CD4-positive, alpha-beta T cell treated with Interleukin-2 at 100 ng/mL for 4 hours (primary cell): Measurements from ENCODE around the gene SPATA24.
"Not testable (repeated sequence)": the region's sequence is repeated elsewhere in the genome, so short reads cannot be mapped to it uniquely, and the experiment has no call there.

Experiments used
- DNase-seq: peaks from one replicate; pipeline ENCODE4 v3.0.0-alpha.2; 2020; ENCODE audit warnings: low spot score

SPATA24 gene

DNA sequence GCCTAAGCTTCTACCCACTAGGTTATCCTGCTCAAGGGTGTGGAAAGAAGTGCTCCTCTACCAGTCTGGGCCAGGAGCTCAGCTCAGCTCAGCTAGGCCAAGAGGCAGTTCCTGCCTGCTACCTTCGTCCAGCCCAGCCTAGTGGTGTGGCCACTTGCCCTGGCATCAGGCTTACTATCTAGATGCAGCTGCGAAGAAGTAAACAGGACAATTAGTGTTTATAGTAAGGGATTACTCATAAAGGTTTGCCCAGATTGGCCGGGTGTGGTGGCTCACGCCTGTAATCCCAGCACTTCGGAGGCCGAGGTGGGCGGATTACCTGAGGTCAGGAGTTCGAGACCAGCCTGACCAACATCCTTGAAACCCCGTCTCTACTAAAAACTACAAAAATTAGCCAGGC lies 12.8 kb upstream of the SPATA24 start:
- no peak for DNase-seq

DNA sequence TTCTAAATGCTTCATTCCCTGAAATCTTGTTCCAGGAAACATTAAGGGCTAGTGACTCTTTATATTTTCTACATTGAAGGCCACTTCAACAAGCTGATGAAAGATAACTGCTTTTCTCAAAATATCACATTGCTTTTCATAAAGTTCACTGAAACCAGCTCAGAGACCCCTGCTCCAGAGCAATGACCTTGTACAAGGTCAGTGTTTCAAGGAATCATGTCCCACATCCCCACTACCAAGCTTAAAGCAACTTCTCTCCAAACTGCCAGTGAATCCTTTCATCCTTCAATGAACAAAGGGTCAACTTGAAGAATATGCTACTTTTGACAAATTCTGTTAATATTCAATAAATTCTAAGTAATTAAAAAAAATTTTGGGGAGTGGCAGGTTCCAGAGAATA lies 12.0 kb upstream of the SPATA24 start:
- DNase-seq, result no peak

- DNase-seq, result peak; percentile 25
These were observed 11.5 kb upstream of the SPATA24 start for GRCh38 chr5:139415221-139415861.

DNA sequence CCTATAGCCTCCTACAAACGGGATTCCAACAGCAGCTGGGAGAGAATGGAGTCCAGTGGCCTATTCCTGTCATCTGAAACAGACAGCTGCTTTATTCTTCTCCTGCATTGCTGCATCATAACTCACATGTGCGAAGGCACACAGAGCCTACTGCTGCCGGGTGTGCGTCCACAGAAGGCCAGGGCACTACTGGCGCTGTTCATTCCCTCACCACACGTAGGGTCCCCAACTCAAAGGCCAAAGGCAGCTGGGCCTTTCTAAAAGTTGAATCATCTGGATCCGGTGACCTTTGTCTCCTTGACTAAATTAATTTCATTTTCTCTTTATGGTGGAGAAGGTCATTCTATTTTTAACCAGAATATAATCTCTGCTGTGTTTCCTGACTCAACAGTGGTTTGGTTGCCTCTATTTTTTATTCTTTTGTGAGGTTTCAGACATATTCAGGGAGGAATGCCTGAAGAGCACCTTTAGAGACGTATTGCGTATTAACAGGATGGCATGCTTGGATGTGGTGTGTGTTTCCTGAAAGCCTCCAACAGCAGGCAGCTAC lies 10.8 kb upstream of the SPATA24 start:
- no peak for DNase-seq

- no peak for DNase-seq
These were observed 10.1 kb upstream of the SPATA24 start for GRCh38 chr5:139413963-139414362.

DNA sequence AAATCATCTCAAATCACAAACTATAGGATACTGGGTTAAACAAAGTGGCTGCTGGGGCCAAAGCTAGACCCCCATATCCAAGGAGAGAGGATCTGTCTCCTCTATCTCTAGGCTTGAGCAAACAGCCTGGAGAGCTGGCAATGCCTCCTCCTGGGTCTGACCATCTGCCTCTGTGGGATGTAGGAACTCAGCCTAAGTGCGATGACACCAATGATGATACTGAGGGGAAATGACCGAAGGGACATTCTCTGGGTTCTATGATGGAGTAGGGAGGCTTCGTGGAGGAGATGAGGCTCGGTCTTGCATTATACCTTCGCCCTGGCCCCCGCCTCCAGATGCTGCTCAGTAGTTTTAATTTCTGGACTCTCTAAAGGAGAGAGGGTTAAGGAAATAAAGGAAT lies 9.3 kb upstream of the SPATA24 start:
- DNase-seq, result no peak

- DNase-seq, result no peak
These were observed 7.3 kb upstream of the SPATA24 start for GRCh38 chr5:139410993-139411828.

DNA sequence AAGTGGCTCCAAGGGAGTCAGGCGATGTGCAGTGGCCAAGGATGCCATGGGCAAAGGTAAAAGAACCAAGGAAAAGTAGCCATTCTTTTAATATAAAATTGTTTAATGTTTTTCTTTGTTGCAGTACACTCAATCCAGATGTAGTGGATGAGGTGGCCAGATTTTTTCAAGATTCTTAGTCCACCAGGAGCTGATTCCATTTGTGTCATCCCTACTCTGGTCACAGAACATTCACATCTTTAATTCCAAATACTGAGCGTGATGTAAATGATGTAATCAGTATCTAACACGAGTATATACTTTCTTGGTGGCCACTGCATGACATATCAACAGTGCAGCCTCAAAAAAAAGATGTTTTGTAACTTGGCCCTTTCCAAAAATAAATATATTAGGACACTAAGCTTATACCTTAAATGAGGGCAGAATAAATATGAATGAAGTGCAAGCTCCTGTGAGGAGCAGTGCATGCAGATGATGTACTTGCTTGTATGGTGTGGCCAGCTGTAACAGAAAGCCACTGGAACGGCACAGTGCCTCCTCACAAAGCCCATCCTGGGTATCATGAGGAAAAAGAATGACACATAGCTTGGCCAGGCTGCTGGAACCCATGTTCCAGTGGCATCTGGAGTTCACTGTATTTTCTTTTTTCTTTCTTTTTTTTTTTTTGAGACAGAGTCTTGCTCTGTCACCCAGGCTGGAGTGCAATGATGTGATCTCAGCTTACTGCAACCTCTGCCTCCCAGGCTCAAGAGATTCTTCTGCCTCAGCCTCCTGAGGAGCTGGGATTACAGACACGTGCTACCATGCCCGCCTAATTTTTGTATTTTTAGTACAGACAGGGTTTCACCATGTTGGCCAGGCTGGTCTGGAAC lies 6.5 kb upstream of the SPATA24 start:
- no peak for DNase-seq

GRCh38 chr5:139409116-139409515 lies 5.2 kb upstream of the SPATA24 start:
- DNase-seq, result not testable (repeated sequence)

GRCh38 chr5:139408191-139408590 lies 4.3 kb upstream of the SPATA24 start:
- DNase-seq, result no peak

DNA sequence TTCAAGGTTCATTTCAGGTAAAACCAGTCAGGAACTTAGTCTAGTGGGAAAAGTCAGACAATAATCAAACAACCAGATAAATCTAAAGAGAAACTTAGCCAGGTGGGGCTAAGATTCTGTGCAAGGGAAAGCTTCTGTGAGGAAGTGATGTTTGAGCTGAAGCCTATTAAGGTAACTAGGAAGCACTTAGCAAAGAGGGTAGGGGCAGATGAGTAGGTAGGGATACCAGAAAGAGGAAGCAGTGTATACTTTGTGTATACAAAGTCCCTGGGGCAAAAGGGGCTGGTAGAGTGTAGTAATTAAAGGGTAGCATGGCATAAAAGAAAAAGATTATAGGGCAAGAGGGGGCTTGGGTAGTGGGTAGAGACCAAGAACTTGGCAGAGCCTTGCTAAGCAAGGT lies 3.6 kb upstream of the SPATA24 start:
- no peak for DNase-seq

GRCh38 chr5:139406963-139407362 lies 3.1 kb upstream of the SPATA24 start:
- DNase-seq, result no peak

DNA sequence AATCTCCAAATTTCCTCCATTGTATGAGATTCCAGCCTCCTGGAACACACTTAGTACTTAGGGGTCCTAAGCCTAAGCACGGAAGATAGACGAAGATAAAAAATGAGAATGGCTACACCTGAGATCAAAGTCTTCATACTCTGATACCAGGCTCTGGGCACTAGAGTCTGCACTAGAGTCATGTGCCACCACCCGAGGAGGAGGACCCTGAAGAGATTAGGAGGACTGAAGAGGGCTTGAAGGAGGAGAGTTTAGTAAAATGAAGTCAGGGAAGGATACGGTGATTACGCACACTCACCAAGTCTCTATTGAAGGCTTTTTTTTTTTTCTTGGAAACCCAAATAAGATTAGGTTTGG lies 573 bp upstream of the SPATA24 start:
- no peak for DNase-seq

DNA sequence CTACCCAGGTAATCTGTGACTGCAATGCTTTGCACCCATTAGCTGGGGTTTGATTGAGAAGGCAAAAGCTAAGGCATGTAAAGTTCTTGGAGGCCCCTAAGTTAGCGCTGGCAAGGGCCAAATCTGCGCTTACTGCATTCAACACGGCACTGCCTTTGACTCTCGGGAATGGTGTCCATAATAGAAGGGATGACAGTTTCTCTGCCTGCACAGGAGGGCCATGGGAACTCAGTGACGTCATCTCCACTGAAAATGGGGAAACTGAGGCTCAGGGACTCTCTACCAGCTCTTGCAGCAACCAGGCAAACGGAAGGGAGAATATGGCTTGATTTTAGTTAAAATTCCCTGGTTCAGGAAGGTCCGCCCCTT lies 487 bp downstream of the SPATA24 start:
- DNase-seq, result no peak

DNA sequence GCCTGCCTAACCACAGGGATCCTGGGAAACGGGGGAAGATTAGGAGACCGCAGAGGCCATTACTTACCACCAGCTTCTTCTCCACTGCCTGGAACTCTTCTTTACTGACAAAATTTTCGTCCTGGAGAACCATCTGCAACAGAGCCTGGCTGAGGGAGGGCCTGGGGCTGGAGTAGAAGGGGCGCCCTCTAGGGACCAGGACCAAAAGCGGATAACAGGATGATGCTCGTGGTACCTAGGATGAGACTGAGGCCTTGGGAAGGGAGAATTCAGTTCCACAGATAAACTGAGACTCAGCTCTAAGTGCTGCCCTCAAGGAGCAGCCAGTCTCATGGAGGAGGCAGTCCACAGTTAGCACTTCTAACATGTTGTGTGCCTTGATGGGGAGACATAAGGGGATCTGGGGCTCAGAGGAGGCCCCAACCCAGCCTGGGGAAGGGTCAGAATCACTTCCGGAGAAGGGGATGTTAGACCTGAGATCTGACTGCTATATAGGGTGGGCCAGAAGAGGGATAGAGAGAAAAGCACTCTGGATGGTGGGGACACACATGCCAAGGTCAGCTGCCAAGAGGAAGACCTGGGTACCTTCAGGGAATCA lies 1.2 kb downstream of the SPATA24 start:
- DNase-seq, result no peak

DNA sequence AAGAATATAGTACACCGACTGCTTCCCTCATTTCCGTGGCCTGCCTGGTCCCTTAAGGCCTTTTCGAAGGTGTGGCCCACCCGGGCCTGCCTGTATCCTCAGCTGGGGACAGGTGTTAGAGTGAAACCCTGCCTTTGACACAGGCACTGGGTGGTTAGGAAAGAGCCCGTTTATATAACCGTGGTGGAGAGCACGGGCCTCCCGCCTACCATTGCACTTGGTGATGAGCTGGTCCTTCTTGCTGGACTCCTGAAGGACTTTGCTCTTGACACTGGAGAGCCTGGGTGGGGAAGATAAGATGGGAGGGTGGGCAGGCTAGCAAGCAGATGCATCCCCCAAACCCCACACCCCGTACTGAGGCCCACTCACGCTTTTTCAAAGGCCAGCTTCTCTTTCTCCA lies 2.3 kb downstream of the SPATA24 start:
- no peak for DNase-seq

GRCh38 chr5:139399501-139400121 lies 4.3 kb downstream of the SPATA24 start:
- DNase-seq, result no peak

DNA sequence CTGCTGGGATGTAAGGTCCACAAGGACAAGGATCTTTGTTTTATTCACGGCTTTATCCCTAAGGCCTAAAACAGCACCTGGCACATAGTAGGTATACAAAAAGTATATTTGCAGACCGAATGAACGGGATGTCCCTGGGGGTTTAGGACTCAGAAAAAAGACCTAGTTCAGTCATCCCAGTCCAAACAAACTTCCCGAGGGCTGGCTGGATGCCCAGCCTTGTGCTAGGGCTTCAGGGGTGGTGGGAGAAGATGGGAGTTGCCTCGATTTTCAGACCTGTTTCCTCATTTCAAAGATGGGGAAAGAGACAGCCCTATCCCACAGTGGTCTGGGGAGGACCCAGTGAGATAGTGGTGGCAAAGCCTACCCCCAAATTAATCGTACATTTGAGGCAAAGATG lies 6.0 kb downstream of the SPATA24 start:
- DNase-seq, result no peak

GRCh38 chr5:139396691-139397090 lies 7.2 kb downstream of the SPATA24 start:
- DNase-seq, result no peak

- DNase-seq, result no peak
These were observed 7.8 kb downstream of the SPATA24 start for GRCh38 chr5:139395844-139396640.
